Measurements from ENCODE around the gene OR2A14.

DNA sequence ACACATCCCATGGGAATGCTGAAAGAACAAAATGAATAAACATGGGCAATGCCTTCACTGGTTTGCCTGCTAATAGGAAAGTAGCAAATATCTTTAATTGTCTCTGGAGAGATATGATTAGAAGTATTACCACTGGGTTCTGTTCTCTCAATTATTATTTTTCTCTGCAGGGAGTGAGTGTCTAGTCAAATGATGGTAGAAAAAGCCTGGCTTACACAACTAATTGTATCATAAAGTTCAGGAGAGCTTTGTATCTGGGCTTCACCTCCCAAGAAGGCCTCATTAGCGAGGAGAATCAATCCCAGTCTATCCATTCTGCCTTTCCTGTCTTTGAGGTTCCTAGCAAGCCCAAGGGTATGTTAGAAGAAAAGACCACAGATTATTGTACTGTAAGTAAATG lies at the start of gene OR2A14:
- TF ChIP-seq E2F4 (IDR thresholded peaks at IDR 0.05; ENCODE audit: low read depth, low read length), result no peak
- TF ChIP-seq SPI1 (IDR thresholded peaks at IDR 0.05; ENCODE audit: borderline replicate concordance, insufficient read depth, low read depth, low read length), result no peak
- no peak for TF ChIP-seq BACH1 (IDR thresholded peaks at IDR 0.05; ENCODE audit: borderline replicate concordance)
- TF ChIP-seq ASH2L (IDR thresholded peaks at IDR 0.05; ENCODE audit: borderline replicate concordance, low read depth), result no peak
- TF ChIP-seq TARDBP (IDR thresholded peaks at IDR 0.05; ENCODE audit: borderline replicate concordance), result no peak
- no peak for TF ChIP-seq USF2 (IDR thresholded peaks at IDR 0.05; ENCODE audit: borderline replicate concordance, low read depth, low read length)
- TF ChIP-seq CHD4 (IDR thresholded peaks at IDR 0.05), result no peak
- no peak for TF ChIP-seq HCFC1 (IDR thresholded peaks at IDR 0.05; ENCODE audit: low read length)
- TF ChIP-seq ZNF274 (IDR thresholded peaks at IDR 0.05; ENCODE audit: insufficient read depth, insufficient read length), result no peak
- no peak for TF ChIP-seq EZH2 (IDR thresholded peaks at IDR 0.05; ENCODE audit: borderline replicate concordance, control insufficient read depth, low read depth, low read length)
- no peak for TF ChIP-seq POLR2AphosphoS5 (IDR thresholded peaks at IDR 0.05; ENCODE audit: low read length)
- TF ChIP-seq, protein P1, sequence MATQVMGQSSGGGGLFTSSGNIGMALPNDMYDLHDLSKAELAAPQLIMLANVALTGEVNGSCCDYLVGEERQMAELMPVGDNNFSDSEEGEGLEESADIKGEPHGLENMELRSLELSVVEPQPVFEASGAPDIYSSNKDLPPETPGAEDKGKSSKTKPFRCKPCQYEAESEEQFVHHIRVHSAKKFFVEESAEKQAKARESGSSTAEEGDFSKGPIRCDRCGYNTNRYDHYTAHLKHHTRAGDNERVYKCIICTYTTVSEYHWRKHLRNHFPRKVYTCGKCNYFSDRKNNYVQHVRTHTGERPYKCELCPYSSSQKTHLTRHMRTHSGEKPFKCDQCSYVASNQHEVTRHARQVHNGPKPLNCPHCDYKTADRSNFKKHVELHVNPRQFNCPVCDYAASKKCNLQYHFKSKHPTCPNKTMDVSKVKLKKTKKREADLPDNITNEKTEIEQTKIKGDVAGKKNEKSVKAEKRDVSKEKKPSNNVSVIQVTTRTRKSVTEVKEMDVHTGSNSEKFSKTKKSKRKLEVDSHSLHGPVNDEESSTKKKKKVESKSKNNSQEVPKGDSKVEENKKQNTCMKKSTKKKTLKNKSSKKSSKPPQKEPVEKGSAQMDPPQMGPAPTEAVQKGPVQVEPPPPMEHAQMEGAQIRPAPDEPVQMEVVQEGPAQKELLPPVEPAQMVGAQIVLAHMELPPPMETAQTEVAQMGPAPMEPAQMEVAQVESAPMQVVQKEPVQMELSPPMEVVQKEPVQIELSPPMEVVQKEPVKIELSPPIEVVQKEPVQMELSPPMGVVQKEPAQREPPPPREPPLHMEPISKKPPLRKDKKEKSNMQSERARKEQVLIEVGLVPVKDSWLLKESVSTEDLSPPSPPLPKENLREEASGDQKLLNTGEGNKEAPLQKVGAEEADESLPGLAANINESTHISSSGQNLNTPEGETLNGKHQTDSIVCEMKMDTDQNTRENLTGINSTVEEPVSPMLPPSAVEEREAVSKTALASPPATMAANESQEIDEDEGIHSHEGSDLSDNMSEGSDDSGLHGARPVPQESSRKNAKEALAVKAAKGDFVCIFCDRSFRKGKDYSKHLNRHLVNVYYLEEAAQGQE (IDR thresholded peaks at IDR 0.05; ENCODE audit: low read depth, low read length), result no peak
- no peak for TF ChIP-seq TCF7 (IDR thresholded peaks at IDR 0.05; ENCODE audit: borderline replicate concordance)
- TF ChIP-seq, protein P2, sequence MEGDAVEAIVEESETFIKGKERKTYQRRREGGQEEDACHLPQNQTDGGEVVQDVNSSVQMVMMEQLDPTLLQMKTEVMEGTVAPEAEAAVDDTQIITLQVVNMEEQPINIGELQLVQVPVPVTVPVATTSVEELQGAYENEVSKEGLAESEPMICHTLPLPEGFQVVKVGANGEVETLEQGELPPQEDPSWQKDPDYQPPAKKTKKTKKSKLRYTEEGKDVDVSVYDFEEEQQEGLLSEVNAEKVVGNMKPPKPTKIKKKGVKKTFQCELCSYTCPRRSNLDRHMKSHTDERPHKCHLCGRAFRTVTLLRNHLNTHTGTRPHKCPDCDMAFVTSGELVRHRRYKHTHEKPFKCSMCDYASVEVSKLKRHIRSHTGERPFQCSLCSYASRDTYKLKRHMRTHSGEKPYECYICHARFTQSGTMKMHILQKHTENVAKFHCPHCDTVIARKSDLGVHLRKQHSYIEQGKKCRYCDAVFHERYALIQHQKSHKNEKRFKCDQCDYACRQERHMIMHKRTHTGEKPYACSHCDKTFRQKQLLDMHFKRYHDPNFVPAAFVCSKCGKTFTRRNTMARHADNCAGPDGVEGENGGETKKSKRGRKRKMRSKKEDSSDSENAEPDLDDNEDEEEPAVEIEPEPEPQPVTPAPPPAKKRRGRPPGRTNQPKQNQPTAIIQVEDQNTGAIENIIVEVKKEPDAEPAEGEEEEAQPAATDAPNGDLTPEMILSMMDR (IDR thresholded peaks at IDR 0.05 in 2 of 3, conservative IDR thresholded peaks at IDR 0.05 in 1 of 3; ENCODE audit: control insufficient read depth in 2 of 3, extremely low read depth in 1 of 3, insufficient read depth in 1 of 3, low read depth in 3 of 3, low read length in 3 of 3), result no peak

Measured in GM12878 (cell line).